Keratinocyte (primary cell): ENCODE measurements around the gene ROPN1B. TPM values are rescaled to one million over a fixed set of nuclear protein-coding genes. Genes with fewer than 3 reads are reported as not detected.

ENCODE experiments used
- DNase-seq: peaks from one replicate; pipeline ENCODE4 v3.0.0-alpha.2; 2011; ENCODE audit warnings: low read depth, missing footprints, low spot score
- FAIRE-seq: peaks from 2 replicates; lab custom pipeline; 2011; peaks lifted over from hg19 to GRCh38; lab: Jason Lieb, UNC
- H2AFZ ChIP-seq: 2 replicates; pipeline ENCODE4 v1.6.0; 2012; ENCODE audit warnings: low read length, control low read depth, inconsistent platforms; ENCODE audit not compliant: control insufficient read depth
- H3K27ac ChIP-seq: 2 replicates; pipeline ENCODE4 v1.5.1; 2011; ENCODE audit warnings: low read length; ENCODE audit not compliant: control insufficient read depth, insufficient read depth
- H3K27me3 ChIP-seq: 3 replicates; pipeline ENCODE4 v1.6.0; 2011; ENCODE audit warnings: low read length; ENCODE audit not compliant: control insufficient read depth, insufficient read depth; ENCODE audit errors: extremely low read depth
- H3K36me3 ChIP-seq, 2 experiments: 2 replicates in 1 of 2; 3 replicates in 1 of 2; pipeline ENCODE4 v1.5.1; 2011; ENCODE audit warnings: low read length in 2 of 2, mild to moderate bottlenecking in 1 of 2; ENCODE audit not compliant: control insufficient read depth in 2 of 2, insufficient read depth in 2 of 2; ENCODE audit errors: extremely low read depth in 1 of 2
- H3K4me1 ChIP-seq: 3 replicates; pipeline ENCODE4 v1.5.1; 2011; ENCODE audit warnings: low read length; ENCODE audit not compliant: control insufficient read depth, insufficient read depth; ENCODE audit errors: extremely low read depth
- H3K4me2 ChIP-seq: 3 replicates; pipeline ENCODE4 v1.6.0; 2011; ENCODE audit warnings: low read depth, low read length; ENCODE audit not compliant: control insufficient read depth, insufficient read depth; ENCODE audit errors: extremely low read depth
- H3K4me3 ChIP-seq, 3 experiments: fragments of 200-600 bp in 1 of 3; sonication (generic) in 1 of 3; 2 replicates in 2 of 3; 3 replicates in 1 of 3; pipeline ENCODE4 v1.5.1; 2011 to 2016; ENCODE audit warnings: low read length in 3 of 3, mild to moderate bottlenecking in 3 of 3, control low read depth in 2 of 3, inconsistent platforms in 1 of 3, low read depth in 1 of 3, mixed read lengths in 1 of 3, mixed run types in 1 of 3, moderate library complexity in 1 of 3; ENCODE audit not compliant: control insufficient read depth in 2 of 3, insufficient read depth in 2 of 3; ENCODE audit errors: extremely low read depth in 1 of 3
- H3K79me2 ChIP-seq: 2 replicates; pipeline ENCODE4 v1.6.0; 2012; ENCODE audit warnings: low read length; ENCODE audit not compliant: control insufficient read depth, insufficient read depth
- H3K9ac ChIP-seq: 3 replicates; pipeline ENCODE4 v1.6.0; 2011; ENCODE audit warnings: low read length; ENCODE audit not compliant: control insufficient read depth, insufficient read depth; ENCODE audit errors: extremely low read depth
- H3K9me1 ChIP-seq: 3 replicates; pipeline ENCODE4 v1.6.0; 2011; ENCODE audit warnings: low read length; ENCODE audit not compliant: control insufficient read depth, insufficient read depth; ENCODE audit errors: extremely low read depth
- H3K9me3 ChIP-seq: 2 replicates; pipeline ENCODE4 v1.5.1; 2012; ENCODE audit warnings: low read depth, low read length; ENCODE audit not compliant: control insufficient read depth
- H4K20me1 ChIP-seq: 3 replicates; pipeline ENCODE4 v1.6.0; 2011; ENCODE audit warnings: low read length; ENCODE audit not compliant: control insufficient read depth, insufficient read depth; ENCODE audit errors: extremely low read depth
- CTCF ChIP-seq, 3 experiments: IDR thresholded peaks in 1 of 3; conservative IDR thresholded peaks in 1 of 3; optimal IDR thresholded peaks in 1 of 3; 2 replicates in 2 of 3; 3 replicates in 1 of 3; pipeline versions ENCODE3 to v1.5.1; 2011; ENCODE audit warnings: low read length in 3 of 3, mild to moderate bottlenecking in 3 of 3, moderate library complexity in 2 of 3, control low read depth in 1 of 3, inconsistent platforms in 1 of 3; ENCODE audit not compliant: insufficient read depth in 2 of 3; ENCODE audit errors: extremely low read depth in 1 of 3
- EZH2 ChIP-seq: IDR thresholded peaks from one replicate; pipeline ENCODE4 v1.6.1; 2012; ENCODE audit warnings: inconsistent platforms, mild to moderate bottlenecking, low read length, moderate library complexity
- dilution Hi-C: fragments of 300-500 bp; cut with MboI; formaldehyde crosslinking; loops from one replicate; pipeline ENCODE4 v1.7.0; 2020; ENCODE audit warnings: low sequenced_read_pairs; ENCODE audit not compliant: extremely low pct_ligation_motif_present
- polyA plus RNA-seq, 5 experiments: library from polyadenylated mRNA; depleted of rRNA in 3 of 5; stranded (reverse) in 3 of 5; stranded (forward) in 1 of 5; unstranded in 1 of 5; fragments of >200 nt; gene quantifications; 1 replicate in 1 of 5; 2 replicates in 3 of 5; 3 replicates in 1 of 5; pipeline versions ENCODE4 v1.2.1 to v1.2.3, GENCODE V29; 2011 to 2012; ENCODE audit warnings: missing spikeins in 2 of 5, low read depth in 1 of 5, low replicate concordance in 1 of 5

ROPN1B gene
- polyA plus RNA-seq, 1 donor (not counting 4 experiments of a cell fraction or from before 2014, with no cell fraction given): 0.14 TPM

DNA sequence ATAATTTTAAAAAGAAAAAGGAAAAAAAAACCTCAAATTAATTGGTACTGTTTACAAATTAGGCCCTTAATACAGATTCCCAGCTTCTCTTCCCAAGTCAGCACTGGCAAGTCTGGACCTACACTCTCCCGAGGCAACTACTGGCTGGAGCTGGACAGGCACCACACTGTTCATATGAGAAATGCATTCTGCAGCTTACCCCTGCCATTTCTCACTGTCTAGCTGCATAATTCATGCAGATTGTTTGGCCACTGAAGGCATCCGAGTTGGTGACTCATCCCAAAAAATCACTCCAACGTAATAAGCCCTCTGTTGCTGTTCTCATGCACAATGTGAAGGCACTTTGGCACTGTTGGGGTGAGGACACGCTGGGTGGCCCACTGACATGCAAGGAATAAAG is 45.3 kb downstream of the ROPN1B start:
- FAIRE-seq: peak; percentile 77
- no peak overlapping the region for H3K9ac ChIP-seq
- peaks cover 5 to 6% of the 10 kb centered on the region in 2 experiments for H3K36me3 ChIP-seq
- no peak overlapping the region for H3K4me3 ChIP-seq
- peaks cover 3% of the 10 kb centered on the region for H3K4me1 ChIP-seq
- H2AFZ ChIP-seq: no peak overlapping the region
- no peaks in the 10 kb centered on the region for H3K9me3 ChIP-seq
- no peak overlapping the region for H3K4me2 ChIP-seq
- no peaks in the 10 kb centered on the region for H3K27me3 ChIP-seq
- H3K9me1 ChIP-seq: no peaks in the 10 kb centered on the region
- no peaks in the 10 kb centered on the region for H3K79me2 ChIP-seq
- H3K27ac ChIP-seq: no peak overlapping the region
- dilution Hi-C loops: no loop called here
- no peak for DNase-seq
- TF ChIP-seq CTCF (optimal IDR thresholded peaks at IDR 0.05 in 1 of 3, IDR thresholded peaks at IDR 0.05 in 1 of 3, conservative IDR thresholded peaks at IDR 0.05 in 1 of 3; ENCODE audit: extremely low read depth in 1 of 3, insufficient read depth in 2 of 3, low read length in 3 of 3) (no peak), EZH2 (no peak)
- no peaks in the 10 kb centered on the region for H4K20me1 ChIP-seq

- Histone ChIP-seq H2AFZ (no peak overlapping the region), H3K27me3 (no peaks in the 10 kb centered on the region), H3K36me3 (peaks cover 5 to 6% of the 10 kb centered on the region in 2 experiments), H3K9me3 (no peaks in the 10 kb centered on the region), H3K4me2 (no peak overlapping the region), H3K9ac (no peak overlapping the region), H3K4me3 (no peak overlapping the region), H3K4me1 (peaks cover 3% of the 10 kb centered on the region), H3K9me1 (no peaks in the 10 kb centered on the region), H4K20me1 (no peaks in the 10 kb centered on the region), H3K27ac (no peak overlapping the region), H3K79me2 (no peaks in the 10 kb centered on the region)
- dilution Hi-C loops: no loop called here
- TF ChIP-seq CTCF (optimal IDR thresholded peaks at IDR 0.05 in 1 of 3, IDR thresholded peaks at IDR 0.05 in 1 of 3, conservative IDR thresholded peaks at IDR 0.05 in 1 of 3; ENCODE audit: extremely low read depth in 1 of 3, insufficient read depth in 2 of 3, low read length in 3 of 3): no peak
- TF ChIP-seq EZH2: no peak
- FAIRE-seq (no peak), DNase-seq (no peak)
Measured at GRCh38 chr3:126015075-126015474, 46.1 kb downstream of the ROPN1B start.
